OCI-LY3 (cell line): ENCODE measurements around the gene POFUT2.

Experiments
- H2AFZ ChIP-seq: fragments of 200-600, 300-600 bp; shearing (Covaris generic); 2 replicates; pipeline ENCODE4 v1.6.0; 2014; ENCODE audit warnings: antibody characterized with exemption, low read depth, low read length
- H3K27ac ChIP-seq: fragments of 200-600, 300-600 bp; sonication (generic); 2 replicates; pipeline ENCODE4 v1.5.1; 2014; ENCODE audit warnings: mild to moderate bottlenecking, low read length, moderate library complexity, mixed read lengths
- H3K27me3 ChIP-seq: fragments of 200-600, 300-600 bp; sonication (generic); 2 replicates; pipeline ENCODE4 v1.6.1; 2014; ENCODE audit warnings: low read depth, low read length, mixed read lengths
- H3K36me3 ChIP-seq: fragments of 200-600, 300-600 bp; sonication (generic); replicated peaks from 2 replicates; pipeline ENCODE3; 2014; ENCODE audit warnings: low read depth, low read length, mixed read lengths
- H3K4me1 ChIP-seq: fragments of 300-600, 200-600 bp; sonication (generic); 2 replicates; pipeline ENCODE4 v1.6.1; 2014; ENCODE audit warnings: low read length, mixed read lengths
- H3K4me2 ChIP-seq: fragments of 200-600, 300-600 bp; sonication (generic); 2 replicates; pipeline ENCODE4 v1.6.1; 2014; ENCODE audit warnings: low read length, mixed read lengths
- H3K4me3 ChIP-seq: fragments of 300-600, 200-600 bp; sonication (generic); 2 replicates; pipeline ENCODE4 v1.5.1; 2014; ENCODE audit warnings: antibody characterized with exemption, mild to moderate bottlenecking, low read length, moderate library complexity
- H3K79me2 ChIP-seq: fragments of 300-600, 200-600 bp; shearing (Covaris generic); 2 replicates; pipeline ENCODE4 v1.6.1; 2014; ENCODE audit warnings: mild to moderate bottlenecking, low read length, mixed read lengths
- H3K9ac ChIP-seq: fragments of 300-600, 200-600 bp; shearing (Covaris generic); 2 replicates; pipeline ENCODE4 v1.6.0; 2014; ENCODE audit warnings: mild to moderate bottlenecking, low read length, moderate library complexity
- H3K9me3 ChIP-seq: fragments of 200-600, 300-600 bp; shearing (Covaris generic); 2 replicates; pipeline ENCODE4 v1.6.1; 2014; ENCODE audit warnings: low read length, mixed read lengths; ENCODE audit not compliant: insufficient read depth
- H4K20me1 ChIP-seq: fragments of 200-600, 300-600 bp; sonication (generic); 2 replicates; pipeline ENCODE4 v1.6.1; 2016; ENCODE audit warnings: low read length, mixed read lengths; ENCODE audit not compliant: insufficient read depth
- EZH2phosphoT487 ChIP-seq: fragments of 200-600 bp; shearing (Covaris generic); IDR thresholded peaks from 2 replicates; pipeline ENCODE4 v1.6.1; 2018; ENCODE audit warnings: antibody characterized with exemption, mixed run types, low read depth
- TF ChIP-seq, protein P1 (sequence below): fragments of 200-600, 300-600 bp; sonication (generic); IDR thresholded peaks from 2 replicates; pipeline ENCODE4 v1.5.1; 2014; ENCODE audit warnings: antibody characterized with exemption, low read length, low read depth

POFUT2 gene

DNA sequence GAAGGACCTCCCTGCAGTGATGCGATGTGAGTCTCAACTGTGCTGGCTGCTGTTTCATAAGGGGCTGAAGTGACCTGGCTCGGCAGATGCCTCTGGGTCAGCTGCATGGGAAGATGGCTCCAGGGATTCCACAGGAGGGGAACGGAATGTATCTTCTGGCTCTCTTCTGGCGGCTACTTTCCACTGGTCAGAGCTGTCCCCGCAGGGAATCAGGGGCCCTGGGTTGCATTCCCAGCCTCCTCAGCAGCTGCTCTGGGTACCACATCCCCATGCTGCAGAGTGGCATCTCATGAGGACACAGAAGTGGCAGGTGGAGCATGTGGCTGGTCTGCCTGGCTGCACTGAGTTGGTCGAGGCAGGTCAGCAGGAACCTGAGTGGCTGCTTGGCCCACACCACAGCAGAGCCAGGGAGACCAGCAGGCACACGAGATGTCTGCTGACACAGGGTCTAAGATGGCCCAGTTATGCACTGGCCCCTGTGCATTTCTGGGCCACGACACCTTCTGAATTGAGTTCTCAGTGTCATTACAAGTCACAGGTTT, 42.8 kb downstream of the POFUT2 start:
- Histone ChIP-seq H3K9ac (no peak overlapping the region), H3K4me2 (no peak overlapping the region), H3K4me1 (no peaks in the 10 kb centered on the region), H2AFZ (no peak overlapping the region), H3K79me2 (no peaks in the 10 kb centered on the region), H3K9me3 (peaks cover 7% of the 10 kb centered on the region; the same call in 1 of the 2 replicates), H4K20me1 (no peaks in the 10 kb centered on the region), H3K36me3 (no peaks in the 10 kb centered on the region), H3K27me3 (no peaks in the 10 kb centered on the region), H3K4me3 (no peak overlapping the region), H3K27ac (no peak overlapping the region)
- no peak for TF ChIP-seq EZH2phosphoT487
- TF ChIP-seq, protein P1, sequence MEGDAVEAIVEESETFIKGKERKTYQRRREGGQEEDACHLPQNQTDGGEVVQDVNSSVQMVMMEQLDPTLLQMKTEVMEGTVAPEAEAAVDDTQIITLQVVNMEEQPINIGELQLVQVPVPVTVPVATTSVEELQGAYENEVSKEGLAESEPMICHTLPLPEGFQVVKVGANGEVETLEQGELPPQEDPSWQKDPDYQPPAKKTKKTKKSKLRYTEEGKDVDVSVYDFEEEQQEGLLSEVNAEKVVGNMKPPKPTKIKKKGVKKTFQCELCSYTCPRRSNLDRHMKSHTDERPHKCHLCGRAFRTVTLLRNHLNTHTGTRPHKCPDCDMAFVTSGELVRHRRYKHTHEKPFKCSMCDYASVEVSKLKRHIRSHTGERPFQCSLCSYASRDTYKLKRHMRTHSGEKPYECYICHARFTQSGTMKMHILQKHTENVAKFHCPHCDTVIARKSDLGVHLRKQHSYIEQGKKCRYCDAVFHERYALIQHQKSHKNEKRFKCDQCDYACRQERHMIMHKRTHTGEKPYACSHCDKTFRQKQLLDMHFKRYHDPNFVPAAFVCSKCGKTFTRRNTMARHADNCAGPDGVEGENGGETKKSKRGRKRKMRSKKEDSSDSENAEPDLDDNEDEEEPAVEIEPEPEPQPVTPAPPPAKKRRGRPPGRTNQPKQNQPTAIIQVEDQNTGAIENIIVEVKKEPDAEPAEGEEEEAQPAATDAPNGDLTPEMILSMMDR: no peak

DNA sequence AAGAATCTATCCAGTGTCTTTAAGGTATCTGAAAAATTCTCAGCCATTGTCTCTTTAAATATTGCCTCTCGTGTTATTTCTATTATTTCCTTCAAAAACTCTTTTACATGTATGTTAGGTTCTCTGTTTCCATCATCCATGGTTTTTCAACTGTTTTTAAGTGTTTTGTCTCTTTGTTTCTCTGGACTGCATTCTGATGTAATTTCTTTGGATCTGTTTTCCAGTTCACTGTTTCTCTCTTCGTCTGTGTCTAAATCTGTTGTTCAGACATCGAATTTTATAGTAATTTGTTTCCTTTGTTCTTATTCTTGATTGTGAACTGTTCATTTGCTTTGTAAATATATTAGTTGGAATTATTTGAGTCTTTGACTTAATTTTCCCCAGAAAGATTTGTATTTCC, 44.1 kb downstream of the POFUT2 start:
- Histone ChIP-seq H3K9ac (no peak overlapping the region), H3K27me3 (no peaks in the 10 kb centered on the region), H3K4me1 (no peaks in the 10 kb centered on the region), H3K27ac (no peak overlapping the region), H3K4me3 (no peak overlapping the region), H3K79me2 (no peaks in the 10 kb centered on the region), H2AFZ (no peak overlapping the region), H3K4me2 (no peak overlapping the region), H3K9me3 (peaks cover 7% of the 10 kb centered on the region; the same call in 1 of the 2 replicates), H4K20me1 (no peaks in the 10 kb centered on the region), H3K36me3 (no peaks in the 10 kb centered on the region)
- TF ChIP-seq EZH2phosphoT487: no peak

DNA sequence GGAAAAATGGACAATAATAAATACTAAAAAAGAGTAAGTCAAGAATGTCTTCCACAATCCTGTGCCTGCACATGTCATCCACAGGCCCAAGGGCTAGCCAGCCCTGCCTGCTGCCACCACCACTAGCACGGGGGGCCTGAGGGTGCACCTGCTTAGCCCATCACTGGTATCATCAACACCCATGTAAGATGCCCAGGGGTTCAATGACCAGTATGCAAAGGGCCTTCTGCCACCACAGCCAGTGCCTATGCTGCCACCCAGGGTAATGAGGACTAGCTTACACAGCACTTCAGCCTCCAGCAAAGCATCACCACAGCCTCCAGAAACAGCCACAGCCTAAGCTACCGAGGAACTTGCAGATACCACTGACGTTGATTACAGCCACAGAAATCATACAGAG, 46.3 kb downstream of the POFUT2 start:
- H3K27me3 ChIP-seq: no peaks in the 10 kb centered on the region; the same call in 1 of the 2 replicates
- no peaks in the 10 kb centered on the region for H3K4me1 ChIP-seq
- H4K20me1 ChIP-seq: no peaks in the 10 kb centered on the region
- no peak overlapping the region for H3K27ac ChIP-seq
- no peak overlapping the region for H3K4me2 ChIP-seq
- no peaks in the 10 kb centered on the region for H3K79me2 ChIP-seq
- H3K36me3 ChIP-seq: no peaks in the 10 kb centered on the region
- H3K9ac ChIP-seq: no peak overlapping the region
- H3K9me3 ChIP-seq: peaks cover 7% of the 10 kb centered on the region; the same call in 1 of the 2 replicates
- TF ChIP-seq, protein P1: no peak
- no peak for TF ChIP-seq EZH2phosphoT487
- no peak overlapping the region for H2AFZ ChIP-seq
- no peak overlapping the region for H3K4me3 ChIP-seq

DNA sequence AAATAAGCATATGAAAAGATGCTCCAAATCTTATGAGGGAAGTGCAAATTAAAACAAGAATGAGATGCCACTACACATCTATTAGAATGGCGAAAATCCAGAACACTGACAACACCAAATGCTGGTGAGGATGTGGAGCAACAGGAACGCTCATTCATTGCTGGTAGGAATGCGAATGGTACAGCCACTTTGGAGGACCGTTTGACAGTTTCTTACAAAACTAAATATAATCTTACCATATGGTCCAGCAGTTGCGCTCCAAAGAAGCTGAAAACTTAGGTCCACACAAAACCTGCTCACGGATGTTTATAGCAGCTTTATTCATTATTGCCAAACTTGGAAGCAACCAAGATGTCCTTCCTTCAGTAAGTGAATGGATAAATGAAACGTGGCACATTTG, 50.3 kb downstream of the POFUT2 start:
- no peaks in the 10 kb centered on the region for H3K9me3 ChIP-seq
- H4K20me1 ChIP-seq: no peaks in the 10 kb centered on the region
- no peak overlapping the region for H2AFZ ChIP-seq
- peaks cover 6% of the 10 kb centered on the region; the same call in 1 of the 2 replicates for H3K27me3 ChIP-seq
- H3K27ac ChIP-seq: no peak overlapping the region
- H3K79me2 ChIP-seq: no peaks in the 10 kb centered on the region
- no peaks in the 10 kb centered on the region for H3K36me3 ChIP-seq
- no peaks in the 10 kb centered on the region for H3K4me1 ChIP-seq
- no peak overlapping the region for H3K9ac ChIP-seq
- H3K4me2 ChIP-seq: no peak overlapping the region
- H3K4me3 ChIP-seq: no peak overlapping the region
- TF ChIP-seq, protein P1: no peak
- no peak for TF ChIP-seq EZH2phosphoT487

DNA sequence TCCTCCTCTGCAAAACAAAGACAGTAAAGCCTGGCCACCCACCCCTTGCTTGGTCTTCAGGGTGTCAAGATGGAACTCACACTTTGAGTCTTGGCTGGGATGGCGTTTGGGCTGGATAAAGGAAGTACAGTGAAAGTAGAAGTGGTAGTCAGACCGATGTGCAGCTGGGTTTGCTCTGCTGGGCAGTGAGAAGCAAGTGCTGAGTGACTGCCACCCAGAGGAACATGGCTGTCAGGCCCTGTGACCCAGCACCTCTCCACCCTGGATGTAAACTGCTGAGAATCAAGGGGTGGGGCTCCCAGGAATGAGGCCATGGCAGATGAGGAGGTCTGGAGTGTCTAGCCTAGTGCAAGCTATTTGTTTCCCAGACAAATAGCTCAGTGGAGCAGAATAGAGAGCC, 51.2 kb downstream of the POFUT2 start:
- no peaks in the 10 kb centered on the region for H3K36me3 ChIP-seq
- H3K27ac ChIP-seq: no peak overlapping the region
- H3K4me2 ChIP-seq: no peak overlapping the region
- TF ChIP-seq, protein P1: peak; percentile 12; the same call in 1 of the 2 replicates
- TF ChIP-seq EZH2phosphoT487: no peak
- H3K4me3 ChIP-seq: no peak overlapping the region
- H3K4me1 ChIP-seq: no peaks in the 10 kb centered on the region
- no peaks in the 10 kb centered on the region for H4K20me1 ChIP-seq
- H3K27me3 ChIP-seq: peaks cover 11% of the 10 kb centered on the region
- no peaks in the 10 kb centered on the region for H3K9me3 ChIP-seq
- no peak overlapping the region for H3K9ac ChIP-seq
- no peaks in the 10 kb centered on the region for H3K79me2 ChIP-seq
- H2AFZ ChIP-seq: no peak overlapping the region
